Central memory CD4-positive, alpha-beta T cell (primary cell): Measurements from ENCODE around the gene TCF7L2.

Experiments
- DNase-seq: peaks from one replicate; pipeline ENCODE4 v3.0.0; 2022

Gene TCF7L2

DNA sequence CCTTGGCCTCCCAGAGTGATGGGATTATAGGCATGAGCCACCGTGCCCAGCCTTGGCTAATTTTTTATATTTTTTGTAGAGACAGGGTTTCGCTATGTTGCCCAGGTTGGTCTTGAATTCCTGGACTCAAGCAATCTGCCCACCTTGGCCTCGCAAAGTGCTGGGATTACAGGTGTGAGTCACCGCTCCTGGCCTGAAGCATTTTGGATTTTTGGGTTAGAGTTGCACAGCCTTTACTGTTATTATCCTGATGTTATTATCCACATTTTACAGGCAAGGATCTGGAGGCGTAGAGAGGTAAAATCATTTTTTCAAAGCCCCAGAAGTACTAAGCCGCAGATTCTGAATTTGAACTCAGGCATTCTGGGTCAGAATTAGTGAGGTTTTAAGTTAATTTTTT, 75.4 kb downstream of the TCF7L2 start:
- no peak for DNase-seq

DNA sequence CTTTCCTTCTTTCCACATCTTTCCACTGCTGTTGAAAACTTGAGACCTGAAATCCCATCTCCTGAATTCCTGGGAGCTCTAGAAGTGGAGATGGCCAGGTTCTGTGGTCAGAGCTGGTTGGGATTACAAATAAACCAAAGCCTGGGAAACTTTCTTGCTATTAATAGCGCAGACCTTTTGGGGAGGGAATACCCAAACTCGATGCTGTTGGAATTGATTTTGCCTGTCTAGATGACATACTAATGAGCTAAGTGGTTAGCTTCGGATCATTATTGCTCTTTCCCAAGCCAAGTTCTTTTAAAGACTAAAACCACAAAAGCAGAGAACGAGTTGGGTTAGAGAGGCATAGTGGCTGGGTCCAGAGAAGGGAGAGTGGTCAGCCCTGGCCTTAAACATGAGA, 76.6 kb downstream of the TCF7L2 start:
- no peak for DNase-seq

DNA sequence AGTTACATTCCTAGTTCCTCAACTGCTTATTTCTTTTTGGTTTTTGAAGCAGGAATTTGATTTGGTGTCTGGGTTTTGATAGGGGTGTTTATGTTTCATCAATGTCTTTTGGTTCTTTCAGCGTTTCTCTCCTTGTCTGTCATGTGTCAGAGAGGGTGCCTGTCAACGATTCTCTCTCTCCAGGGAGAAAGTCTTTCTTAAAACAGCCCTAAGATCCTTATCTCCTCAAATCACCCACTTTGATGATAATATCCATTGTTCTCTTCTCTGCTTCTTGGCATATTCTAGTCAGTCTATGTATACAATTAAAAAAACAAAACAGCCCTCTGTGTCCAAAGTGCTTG, 77.2 kb downstream of the TCF7L2 start:
- DNase-seq, result no peak

DNA sequence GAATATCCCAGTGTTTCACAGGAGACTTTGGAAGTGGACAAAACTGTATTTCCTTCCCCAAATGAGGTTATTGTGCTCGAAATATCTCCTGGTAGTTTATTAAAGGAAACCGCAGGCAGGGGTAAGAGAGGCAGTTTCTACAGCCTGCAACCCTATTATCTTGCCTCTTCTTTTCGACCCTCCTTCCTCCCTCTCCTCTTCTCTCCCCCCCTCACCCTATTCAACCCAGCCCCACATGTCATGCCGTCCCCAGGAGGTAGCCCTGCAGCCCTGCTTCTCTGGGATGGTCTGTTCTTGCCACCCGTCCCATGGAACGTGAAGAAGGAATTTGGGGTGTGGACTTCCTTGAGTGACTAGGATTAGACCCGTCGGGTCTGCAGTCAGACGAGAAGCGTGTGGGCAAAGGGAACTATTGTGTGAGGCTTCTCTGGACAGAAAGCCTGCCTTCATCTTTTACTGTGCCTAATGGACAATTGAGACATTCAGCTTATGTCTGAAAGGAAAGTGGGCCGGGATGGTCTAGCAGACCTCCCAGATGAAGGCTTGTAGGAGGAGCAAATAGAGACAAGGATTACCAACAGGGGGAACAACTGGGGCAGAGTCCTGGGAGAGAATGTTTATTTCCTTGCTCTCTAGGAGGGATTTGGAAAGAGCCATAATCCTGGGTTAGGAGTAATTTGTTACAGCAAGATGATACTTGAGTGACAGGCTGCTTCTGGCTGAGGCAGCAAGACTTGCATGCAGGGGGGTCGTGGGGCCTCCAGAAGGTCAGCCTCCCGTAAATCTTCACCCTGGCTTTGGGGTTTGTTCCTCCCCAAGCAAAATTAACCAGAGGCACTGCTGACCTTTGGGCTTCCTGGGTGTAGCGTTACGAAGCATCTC, 77.8 kb downstream of the TCF7L2 start:
- DNase-seq, result no peak

DNA sequence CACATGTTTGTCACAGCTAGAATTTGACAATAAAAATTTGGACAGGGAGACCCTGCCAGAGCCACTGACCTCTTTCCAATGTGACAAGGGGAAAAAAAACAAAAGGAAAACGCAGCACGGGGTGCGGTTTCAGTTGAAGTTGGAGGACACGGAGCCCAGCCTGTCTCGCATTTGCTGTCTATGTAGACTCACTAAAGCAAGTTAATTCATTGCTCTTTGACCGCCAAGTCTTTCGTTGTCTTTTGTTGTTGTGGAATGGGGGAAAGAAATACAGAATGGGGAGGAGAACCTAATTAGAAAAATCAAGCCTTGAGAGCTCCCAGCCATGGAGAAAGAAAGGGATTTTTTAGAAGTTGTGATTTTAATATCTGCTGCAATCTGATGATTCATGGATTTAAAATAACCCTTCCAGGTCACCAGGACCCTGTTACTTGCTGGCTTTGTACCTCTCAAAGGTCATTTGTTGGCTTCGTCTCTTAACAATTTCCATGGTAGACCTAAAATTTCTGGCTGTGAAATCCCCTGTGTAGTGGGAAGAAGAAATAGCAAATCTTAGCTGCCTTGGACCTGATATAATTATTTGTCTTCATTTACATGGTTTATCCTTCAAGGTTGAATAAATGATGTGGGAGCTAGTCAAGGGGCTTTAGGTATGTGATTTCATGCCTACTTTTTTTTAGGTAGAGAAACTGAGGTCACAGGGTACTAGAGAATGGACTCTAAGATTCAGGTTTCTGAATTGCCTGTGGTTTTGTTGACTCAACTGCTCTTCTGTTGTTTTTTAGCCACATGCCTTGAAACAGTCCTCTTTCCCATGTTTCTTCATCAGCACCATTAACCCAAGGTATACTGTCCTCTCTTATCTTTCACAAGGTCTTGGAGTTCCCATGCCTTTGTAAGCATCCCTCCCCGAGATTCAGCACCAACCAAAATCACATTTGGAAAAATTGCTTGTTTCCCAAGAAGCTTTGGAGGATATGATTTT, 78.7 kb downstream of the TCF7L2 start:
- no peak for DNase-seq

DNA sequence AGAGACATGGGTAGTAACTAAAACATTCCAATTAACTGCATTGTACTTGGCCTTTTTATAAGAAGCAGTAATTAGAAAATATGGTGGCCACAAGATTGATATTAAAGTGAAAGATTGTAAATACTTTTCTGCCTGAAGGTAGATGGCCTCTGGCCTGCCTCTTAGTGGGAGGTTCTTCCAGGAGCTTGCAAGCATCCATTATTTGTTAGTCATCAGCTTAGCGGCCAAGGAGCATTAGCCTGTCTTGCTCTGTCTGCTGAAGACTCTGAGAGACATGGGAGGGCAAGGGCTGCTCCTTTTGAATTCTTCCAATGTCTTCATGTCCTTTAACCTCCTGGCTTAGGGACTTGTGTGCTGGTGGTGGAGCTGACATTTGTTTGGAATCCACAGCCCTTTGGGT, 80.4 kb downstream of the TCF7L2 start:
- no peak for DNase-seq

DNA sequence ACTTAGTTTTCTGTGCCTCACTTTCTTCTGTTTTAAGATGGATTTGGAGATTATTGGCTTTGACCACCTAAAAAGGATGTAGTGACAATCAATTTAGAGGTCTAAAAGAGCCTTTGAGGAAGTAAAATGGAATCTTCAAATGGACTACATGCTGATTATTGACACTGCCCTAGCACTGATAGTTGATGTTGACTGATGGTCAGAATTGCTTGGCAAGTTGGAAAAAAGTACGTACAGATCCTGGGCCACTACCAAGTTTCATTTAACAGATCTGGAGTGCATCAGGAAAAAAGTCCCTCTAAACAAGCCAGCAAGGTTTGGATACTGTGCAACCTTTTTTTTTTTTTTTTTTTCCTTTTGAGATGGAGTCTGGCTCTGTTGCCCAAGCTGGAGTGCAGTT, 81.1 kb downstream of the TCF7L2 start:
- DNase-seq, result no peak

DNA sequence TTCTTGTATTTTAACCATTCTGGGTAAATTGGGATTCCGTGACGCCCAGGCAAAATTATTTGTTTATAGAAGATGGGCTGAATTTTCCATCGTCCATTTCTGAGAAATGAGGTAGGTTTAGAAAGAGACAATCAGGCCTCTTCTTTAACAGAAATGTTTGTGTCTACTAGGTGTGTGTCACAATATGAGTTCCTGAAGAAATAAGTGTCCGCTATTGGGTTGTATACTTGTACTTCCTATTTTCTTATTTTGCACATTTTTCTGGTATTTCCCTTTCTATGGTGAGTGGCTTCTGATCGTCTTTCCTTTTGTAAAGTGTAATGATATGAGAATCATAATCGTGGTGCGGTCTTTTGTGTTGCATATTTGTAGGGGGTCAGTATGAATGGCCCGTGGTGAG, 83.9 kb downstream of the TCF7L2 start:
- no peak for DNase-seq

DNA sequence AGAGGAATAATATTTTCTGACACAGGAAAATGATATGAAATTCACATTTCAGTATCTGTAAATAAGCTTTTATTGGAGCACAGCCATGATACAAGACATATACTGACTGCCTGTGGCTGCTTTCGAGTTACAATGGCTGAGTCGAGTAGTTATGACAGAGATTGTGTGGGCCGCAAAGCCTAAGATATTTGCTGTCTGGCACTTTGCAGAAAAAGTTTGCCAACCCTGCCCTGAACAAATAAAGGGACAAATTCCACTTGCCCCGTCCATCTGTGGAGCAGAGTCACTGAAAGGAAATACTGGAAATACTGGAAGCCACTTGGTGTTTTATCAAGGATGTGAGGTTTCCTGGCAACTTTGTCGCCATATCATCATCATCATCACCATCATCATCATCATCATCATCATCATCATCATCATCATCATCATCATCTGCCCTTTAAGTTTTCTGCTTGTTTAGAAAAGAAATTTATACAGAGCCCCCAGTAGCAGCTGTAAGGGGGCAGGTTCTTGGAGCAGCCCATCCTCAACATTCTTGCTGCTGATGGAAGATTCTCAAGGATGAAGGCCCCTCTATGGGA, 85.8 kb downstream of the TCF7L2 start:
- DNase-seq, result no peak

DNA sequence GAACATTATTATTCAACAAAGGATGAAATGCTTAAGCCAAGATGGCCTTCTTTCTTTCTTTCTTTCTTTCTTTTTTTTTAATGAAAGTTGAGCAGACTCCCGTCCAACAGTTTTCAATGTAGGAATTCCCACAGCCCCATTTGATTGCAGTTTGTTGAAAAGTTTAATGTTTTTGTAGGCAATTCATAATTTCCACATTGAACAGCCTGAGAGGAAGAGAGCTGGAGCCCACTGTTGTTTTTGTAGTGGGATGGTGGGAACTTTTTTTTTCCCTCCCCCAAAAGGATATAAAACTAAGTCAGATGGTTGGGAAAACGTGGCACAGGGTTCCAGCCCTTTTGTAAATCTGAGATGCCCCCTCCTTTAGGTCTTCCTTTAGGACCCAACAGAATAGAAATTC, 86.6 kb downstream of the TCF7L2 start:
- no peak for DNase-seq

DNA sequence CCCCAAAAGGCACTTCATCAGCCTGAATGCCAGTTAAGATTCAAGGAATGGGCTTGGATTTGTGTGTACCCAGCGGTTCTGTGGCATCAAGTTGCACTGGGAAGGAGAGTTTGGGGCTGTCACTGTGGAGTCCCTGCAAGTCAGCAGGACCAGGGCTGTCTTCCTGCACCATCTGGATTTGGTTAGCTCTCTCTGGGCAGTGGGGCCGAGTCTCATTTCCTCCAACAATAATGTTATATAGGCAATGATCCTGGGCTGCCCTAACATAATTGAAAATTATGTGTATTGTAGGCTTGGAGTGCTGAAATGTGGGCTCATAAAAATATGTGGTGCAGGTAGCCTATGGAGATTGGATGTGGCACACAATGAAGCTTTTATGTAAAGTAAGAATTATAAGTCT, 87.2 kb downstream of the TCF7L2 start:
- no peak for DNase-seq

DNA sequence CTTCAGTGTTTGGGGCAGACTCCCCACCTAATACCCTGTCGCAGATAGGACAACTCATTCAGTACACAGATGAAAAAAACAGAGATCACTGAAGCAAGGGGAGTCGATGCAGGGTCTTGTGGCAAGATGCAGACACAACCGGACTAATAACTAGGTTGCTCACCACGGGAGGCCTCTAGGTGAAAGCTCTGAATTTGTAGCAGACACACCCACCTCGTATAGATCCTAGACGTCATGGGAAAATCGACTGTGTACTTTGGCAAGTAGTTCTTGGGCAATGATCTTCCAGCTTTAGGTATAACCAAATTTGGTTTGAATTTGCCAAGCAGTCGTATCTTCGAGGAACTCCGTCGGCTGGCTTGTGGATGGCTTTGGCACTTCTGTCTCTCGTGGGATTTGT, 88.1 kb downstream of the TCF7L2 start:
- no peak for DNase-seq

DNA sequence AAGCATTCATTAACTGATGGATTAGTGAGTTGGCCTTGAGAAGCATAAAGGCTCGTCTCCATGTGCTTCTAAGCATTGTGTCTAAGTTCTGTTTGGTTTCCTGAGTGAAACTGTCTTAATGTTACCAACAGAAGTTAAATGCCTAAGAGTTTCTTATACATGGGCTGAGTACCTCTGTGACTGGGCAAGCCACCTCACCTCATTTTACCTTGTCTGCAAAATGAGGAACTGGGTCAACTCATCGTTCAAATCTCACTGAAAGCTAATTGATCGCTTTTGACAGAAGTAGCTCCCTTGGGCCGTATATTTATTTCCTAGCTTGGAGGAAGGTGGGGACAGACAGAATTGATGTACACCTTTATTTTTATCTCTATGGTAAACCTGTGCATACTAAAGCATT, 88.9 kb downstream of the TCF7L2 start:
- no peak for DNase-seq

DNA sequence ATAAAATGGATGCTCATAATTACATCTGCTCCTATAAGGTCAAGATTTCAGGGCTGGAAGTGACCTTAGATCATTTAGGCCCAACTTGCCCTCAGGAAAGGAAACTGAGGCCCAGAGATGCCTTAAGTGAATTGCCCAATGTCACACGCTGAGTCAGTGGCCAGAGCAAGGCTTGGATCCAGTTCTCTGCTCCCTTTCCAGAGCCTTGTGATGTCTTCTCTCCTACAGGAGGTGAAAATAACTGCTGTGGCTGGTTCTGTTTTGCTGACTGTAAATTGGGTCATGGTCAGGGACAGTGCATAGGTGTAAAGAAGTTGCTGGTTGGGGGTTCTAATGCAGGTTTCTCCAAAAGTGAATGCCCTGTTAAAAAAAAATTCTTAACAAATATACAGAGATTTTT, 91.3 kb downstream of the TCF7L2 start:
- DNase-seq, result no peak

DNA sequence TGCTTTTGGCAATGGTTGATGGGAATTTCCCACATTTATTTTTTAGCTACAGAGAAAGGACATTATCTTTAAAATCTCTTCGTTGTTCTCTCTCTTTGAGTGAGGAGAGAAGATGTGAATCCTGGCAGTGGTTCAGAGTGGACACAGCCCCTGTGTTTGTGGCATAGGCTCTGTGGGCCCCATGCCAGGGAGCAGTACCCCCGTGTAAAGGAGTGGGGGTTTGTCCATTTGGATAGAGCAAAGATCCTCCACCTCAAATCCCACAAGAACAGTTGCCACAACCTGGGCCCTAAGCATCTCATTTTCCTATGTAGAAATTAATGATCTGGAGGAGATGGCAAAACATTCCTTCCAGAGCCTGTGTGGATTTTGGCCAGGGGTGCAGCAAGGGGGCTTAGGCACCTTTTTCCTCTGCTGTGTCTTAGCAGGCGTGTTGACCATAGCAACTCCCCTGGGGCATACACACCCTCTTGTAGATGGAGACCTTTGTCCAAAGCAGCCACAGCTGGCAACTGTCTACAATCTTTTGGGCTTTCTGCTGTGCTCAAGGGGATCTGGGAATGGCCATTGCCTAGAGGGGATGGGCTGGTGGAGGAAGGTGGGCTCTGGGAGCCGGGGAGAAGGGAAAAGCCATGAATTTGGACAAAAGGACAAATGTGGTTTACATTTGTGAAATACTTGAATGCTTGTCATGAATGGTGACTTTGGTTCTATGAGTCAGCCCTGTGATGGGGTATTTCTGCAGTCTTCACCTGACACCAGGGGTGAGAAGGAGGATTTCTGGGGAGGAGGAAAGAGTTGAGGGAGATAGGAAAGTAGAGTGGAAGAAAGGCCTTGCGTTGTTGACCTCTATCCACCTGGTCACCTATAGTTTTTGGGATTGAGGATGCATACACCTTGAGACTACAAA, 92.0 kb downstream of the TCF7L2 start:
- no peak for DNase-seq

DNA sequence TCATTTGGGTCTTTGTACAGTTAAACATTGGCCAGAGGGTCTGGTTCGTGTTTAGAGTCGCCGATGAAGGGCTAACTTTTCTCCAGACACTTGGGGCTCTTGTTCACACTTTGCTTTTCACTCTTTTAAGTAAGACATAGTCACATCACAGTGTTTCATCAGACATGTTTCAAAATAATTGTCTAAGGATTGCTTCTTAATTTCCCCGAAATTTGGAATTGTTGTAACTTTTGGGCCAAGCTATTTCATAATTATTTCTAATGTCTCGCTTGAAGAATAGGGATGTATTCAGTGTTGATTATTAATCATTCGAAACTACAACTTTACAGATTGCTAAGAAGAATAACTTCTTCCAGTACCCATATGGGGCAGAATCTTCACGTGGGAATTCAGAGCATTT, 92.8 kb downstream of the TCF7L2 start:
- no peak for DNase-seq

DNA sequence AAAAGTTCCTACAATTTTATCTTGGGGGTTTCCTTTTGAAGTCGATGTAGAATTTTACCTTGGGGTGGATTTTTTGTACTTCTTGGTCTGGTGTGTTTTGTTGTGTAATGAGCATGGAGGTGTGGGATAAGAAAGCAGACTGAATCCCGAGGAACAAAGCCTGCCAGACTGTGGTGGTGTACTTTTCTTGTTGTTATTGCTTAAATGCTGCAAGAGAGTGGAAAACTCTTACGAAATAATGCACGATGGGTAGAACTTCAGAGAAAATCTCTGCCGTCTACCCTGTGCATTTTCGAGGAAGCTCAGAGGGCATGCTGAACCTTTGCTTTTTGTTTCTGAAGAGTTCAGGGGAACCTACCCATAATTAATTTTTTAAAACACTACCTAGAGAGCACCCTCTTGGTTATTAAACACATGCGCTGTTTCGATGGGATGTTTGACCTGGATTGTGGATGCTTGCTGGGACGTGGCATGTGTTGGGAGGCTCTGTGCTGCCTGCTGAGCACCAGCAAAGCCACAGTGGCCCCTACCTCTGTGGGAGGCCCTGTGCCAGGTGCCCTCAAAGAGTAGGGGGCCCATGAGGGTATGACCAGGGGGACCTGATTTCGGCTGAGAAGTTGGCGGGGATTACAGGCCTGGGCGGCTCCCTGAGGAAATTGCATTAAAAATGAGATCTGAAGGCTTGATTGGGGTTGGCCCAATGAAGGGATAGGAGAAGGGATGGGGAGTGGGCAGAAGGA, 94.1 kb downstream of the TCF7L2 start:
- DNase-seq, result no peak

DNA sequence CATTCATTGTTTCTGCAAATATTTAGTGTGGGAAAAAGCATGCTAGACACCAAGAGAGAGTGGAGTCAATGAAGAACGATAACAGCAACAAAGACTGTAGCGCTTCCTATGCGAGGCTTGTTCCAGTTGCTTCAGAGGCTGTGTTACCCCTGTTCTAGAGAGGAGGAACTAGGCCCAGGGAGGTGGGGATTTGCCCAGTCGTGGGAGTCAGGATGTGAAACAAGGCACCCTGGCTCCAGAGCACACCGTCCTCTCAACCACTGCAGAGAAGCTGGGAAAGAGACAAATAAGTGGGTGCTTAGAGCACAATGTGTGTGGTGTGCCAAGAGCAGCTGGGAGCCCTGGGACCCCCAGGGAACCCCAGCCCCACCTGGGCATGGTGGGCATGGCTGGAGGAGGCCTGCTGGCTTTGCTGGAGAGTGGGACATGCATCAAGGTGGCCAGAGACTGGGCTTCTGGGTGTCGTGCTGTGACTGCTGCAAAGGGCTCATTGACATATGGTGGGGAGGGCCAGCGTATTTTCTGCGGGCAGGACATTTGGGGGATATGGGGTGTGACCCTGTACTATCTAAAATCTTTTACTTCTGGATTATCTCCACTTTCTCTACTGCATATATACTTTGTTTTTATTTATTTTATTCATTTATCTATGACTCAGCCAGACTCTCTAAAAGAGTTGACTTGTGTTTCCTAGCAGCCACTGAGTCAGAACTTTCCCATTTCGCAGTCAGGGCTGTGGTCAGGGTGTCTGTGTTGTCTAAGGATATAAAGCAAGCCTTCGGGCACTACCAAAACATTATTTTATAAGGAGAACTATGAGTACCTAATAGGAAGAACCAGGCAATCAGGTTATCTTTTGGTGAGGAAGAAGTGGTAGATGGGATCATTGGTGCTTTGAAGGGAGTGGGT, 95.4 kb downstream of the TCF7L2 start:
- no peak for DNase-seq

DNA sequence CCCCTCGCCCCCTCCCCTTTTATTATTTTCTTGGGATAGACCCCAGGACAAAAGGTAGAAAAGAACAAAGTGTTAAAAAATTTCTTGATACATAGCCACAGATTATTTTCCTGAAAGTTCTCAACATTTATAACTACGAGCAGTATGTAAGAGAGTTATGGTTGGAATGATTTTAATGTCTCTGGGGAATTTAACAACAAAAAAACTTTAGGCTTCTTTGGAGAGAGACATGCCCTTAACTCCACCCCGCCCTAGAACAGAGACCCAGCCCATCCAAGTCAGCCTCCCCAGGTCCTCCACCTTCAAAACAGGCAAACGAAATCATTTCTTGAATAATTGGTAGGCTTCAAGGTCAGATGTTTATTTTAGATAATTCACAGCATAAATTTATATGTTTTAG, 97.1 kb downstream of the TCF7L2 start:
- DNase-seq, result no peak

DNA sequence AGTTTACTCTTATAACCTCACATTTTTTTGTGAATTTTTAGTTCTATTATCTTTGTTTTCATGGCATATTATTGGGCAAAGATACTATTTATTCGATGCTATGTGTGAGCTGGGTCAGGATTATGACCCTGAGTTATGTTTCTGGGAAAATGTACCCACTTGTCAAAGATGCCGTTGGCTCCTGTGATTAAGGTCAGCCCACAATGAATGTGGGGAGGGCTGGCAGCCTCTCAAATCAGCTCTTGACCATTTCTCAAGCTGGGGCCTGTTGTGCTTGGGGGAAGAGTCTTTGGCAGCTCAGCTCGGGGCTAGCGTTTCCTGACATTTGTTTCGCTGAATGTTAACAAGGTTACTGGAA, 97.5 kb downstream of the TCF7L2 start:
- DNase-seq, result no peak
